HepG2 (cell line): Measurements from ENCODE around the gene WNT6. TPM values are rescaled to one million over a fixed set of nuclear protein-coding genes. Genes with fewer than 3 reads are reported as not detected.
A peak's percentile ranks its signal among the peaks of the same experiment; 100 is the strongest.

Experiments used
- DMTF1 ChIP-seq: sonication (generic); formaldehyde crosslinking; IDR thresholded peaks from 2 replicates; pipeline ENCODE4 v1.4.0; 2020; ENCODE audit warnings: mild to moderate bottlenecking, missing genetic modification reagents
- ELK4 ChIP-seq: sonication (generic); formaldehyde crosslinking; IDR thresholded peaks from 2 replicates; pipeline ENCODE4 v1.9.0; 2021; ENCODE audit warnings: missing genetic modification reagents, borderline replicate concordance
- ERF ChIP-seq: IDR thresholded peaks from 2 replicates; pipeline ENCODE4 v1.6.1; 2018; ENCODE audit warnings: missing biosample characterization, missing genetic modification reagents
- FOXC1 ChIP-seq: sonication (generic); formaldehyde crosslinking; IDR thresholded peaks from 2 replicates; pipeline ENCODE4 v1.8.0; 2022; ENCODE audit warnings: mild to moderate bottlenecking, missing genetic modification reagents, borderline replicate concordance
- IKZF1 ChIP-seq: fragments of 450-650 bp; IDR thresholded peaks from 2 replicates; pipeline ENCODE4 v1.7.1; 2016
- MIER3 ChIP-seq: IDR thresholded peaks from 2 replicates; pipeline ENCODE4 v1.6.1; 2016; ENCODE audit warnings: missing compliant biosample characterization, borderline replicate concordance
- MTA1 ChIP-seq: sonication (generic); formaldehyde crosslinking; IDR thresholded peaks from 2 replicates; pipeline ENCODE4 v1.4.0; 2020; ENCODE audit warnings: missing genetic modification reagents, mild to moderate bottlenecking, borderline replicate concordance
- MZF1 ChIP-seq: sonication (generic); formaldehyde crosslinking; IDR thresholded peaks from 2 replicates; pipeline ENCODE4 v1.8.1; 2023; ENCODE audit warnings: mild to moderate bottlenecking, missing genetic modification reagents, borderline replicate concordance
- NFKB2 ChIP-seq: sonication (generic); formaldehyde crosslinking; IDR thresholded peaks from 2 replicates; pipeline ENCODE4 v1.4.0; 2020; ENCODE audit warnings: missing genetic modification reagents, borderline replicate concordance
- NR2F6 ChIP-seq, 2 experiments: IDR thresholded peaks; 2 replicates each; pipeline ENCODE4 v1.6.1; 2016; ENCODE audit warnings: antibody characterized with exemption in 1 of 2, mild to moderate bottlenecking in 1 of 2
- ONECUT2 ChIP-seq: sonication (generic); formaldehyde crosslinking; IDR thresholded peaks from 2 replicates; pipeline ENCODE4 v1.4.0; 2020; ENCODE audit warnings: missing genetic modification reagents
- PREB ChIP-seq: sonication (generic); formaldehyde crosslinking; IDR thresholded peaks from 2 replicates; pipeline ENCODE4 v1.4.0; 2020; ENCODE audit warnings: missing genetic modification reagents
- RARG ChIP-seq: sonication (generic); formaldehyde crosslinking; IDR thresholded peaks from 2 replicates; pipeline ENCODE4 v1.4.0; 2020; ENCODE audit warnings: low read depth, mild to moderate bottlenecking, missing genetic modification reagents
- RFX5 ChIP-seq: IDR thresholded peaks from 2 replicates; pipeline ENCODE4 v1.6.1; 2011; ENCODE audit warnings: low read depth, low read length, improper control_type of control experiment
- RORA ChIP-seq: sonication (generic); formaldehyde crosslinking; IDR thresholded peaks from 2 replicates; pipeline ENCODE4 v1.5.0; 2020; ENCODE audit warnings: mild to moderate bottlenecking, missing genetic modification reagents, moderate library complexity
- SP1 ChIP-seq, 2 experiments: fragments of 450-650 bp in 1 of 2; sonication (generic) in 1 of 2; formaldehyde crosslinking in 1 of 2; IDR thresholded peaks; 2 replicates each; pipeline versions ENCODE4 v1.4.0 to v1.6.1; 2016 to 2020; ENCODE audit warnings: missing genetic modification reagents in 1 of 2
- SPEN ChIP-seq: sonication (generic); formaldehyde crosslinking; IDR thresholded peaks from 2 replicates; pipeline ENCODE4 v1.5.1; 2020; ENCODE audit warnings: low read depth, mild to moderate bottlenecking, missing genetic modification reagents
- SRF ChIP-seq: IDR thresholded peaks from 2 replicates; pipeline ENCODE4 v1.6.1; 2011; ENCODE audit warnings: mild to moderate bottlenecking, low read depth, low read length, moderate library complexity
- TSC22D2 ChIP-seq: sonication (generic); formaldehyde crosslinking; IDR thresholded peaks from 2 replicates; pipeline ENCODE4 v1.5.1; 2020; ENCODE audit warnings: missing genetic modification reagents, mild to moderate bottlenecking, borderline replicate concordance
- ZFP62 ChIP-seq: sonication (generic); formaldehyde crosslinking; IDR thresholded peaks from 2 replicates; pipeline ENCODE4 v1.4.0; 2020; ENCODE audit warnings: missing genetic modification reagents
- ZFP90 ChIP-seq: sonication (generic); formaldehyde crosslinking; IDR thresholded peaks from 2 replicates; pipeline ENCODE4 v1.8.0; 2022; ENCODE audit warnings: missing genetic modification reagents, mild to moderate bottlenecking, inconsistent platforms, borderline replicate concordance
- ZNF232 ChIP-seq: sonication (generic); formaldehyde crosslinking; IDR thresholded peaks from 2 replicates; pipeline ENCODE4 v1.4.0; 2020; ENCODE audit warnings: missing genetic modification reagents, borderline replicate concordance
- ZNF235 ChIP-seq: sonication (generic); formaldehyde crosslinking; IDR thresholded peaks from 2 replicates; pipeline ENCODE4 v1.8.1; 2023; ENCODE audit warnings: mild to moderate bottlenecking, missing genetic modification reagents, borderline replicate concordance
- ZNF292 ChIP-seq: sonication (generic); formaldehyde crosslinking; IDR thresholded peaks from 2 replicates; pipeline ENCODE4 v1.8.1; 2022; ENCODE audit warnings: mild to moderate bottlenecking, low read depth, missing genetic modification reagents, borderline replicate concordance
- ZNF501 ChIP-seq: sonication (generic); formaldehyde crosslinking; IDR thresholded peaks from 2 replicates; pipeline ENCODE4 v1.5.1; 2020; ENCODE audit warnings: mild to moderate bottlenecking, moderate library complexity, missing genetic modification reagents
- ZZZ3 ChIP-seq: sonication (generic); formaldehyde crosslinking; IDR thresholded peaks from 2 replicates; pipeline ENCODE4 v1.4.0; 2020; ENCODE audit warnings: missing genetic modification reagents, mild to moderate bottlenecking, borderline replicate concordance
- polyA plus RNA-seq, 8 experiments: library from polyadenylated mRNA; depleted of rRNA in 3 of 8; stranded (reverse) in 7 of 8; unstranded in 1 of 8; fragments of >200 nt; fragmentation: Illumina TruSeq in 4 of 8; extraction: Trizol in 4 of 8; gene quantifications; 2 replicates each; pipeline versions ENCODE4 v1.2.1 to v1.2.3, GENCODE V29; 2011 to 2016; ENCODE audit warnings: low read depth in 4 of 8, missing spikeins in 1 of 8, mixed read lengths in 1 of 8; ENCODE audit not compliant: insufficient read depth in 1 of 8
- total RNA-seq, 5 experiments: library from RNA; depleted of rRNA; stranded (reverse); fragments of >200 nt; fragmentation: Illumina TruSeq; extraction: Trizol; gene quantifications; 2 replicates each; pipeline ENCODE4 v1.2.3, GENCODE V29; 2016; ENCODE audit warnings: low read depth in 1 of 5

WNT6 gene
- total and polyA plus RNA-seq, 2 of the 13 experiments (the other 11 are each of a cell fraction or from before 2014, with no cell fraction given) = 0.20 TPM; not detected in 1

GRCh38 chr2:218898109-218898878 lies 38.7 kb downstream of the WNT6 start (continued):
- TF ChIP-seq MTA1 (peak; percentile 73; the same call in 1 of the 2 replicates), ONECUT2 (CRISPR knock-in tag) (no peak), MZF1 (CRISPR knock-in tag) (no peak), NR2F6 (IDR thresholded peaks at IDR 0.05) (no peak), NR2F6 (CRISPR knock-in tag; IDR thresholded peaks at IDR 0.05) (no peak), ZNF235 (CRISPR knock-in tag) (peak; percentile 76; the same call in 1 of the 2 replicates), SP1 (IDR thresholded peaks at IDR 0.05) (no peak), SP1 (CRISPR knock-in tag; IDR thresholded peaks at IDR 0.05) (peak; percentile 71), PREB (CRISPR knock-in tag) (no peak), SPEN (CRISPR knock-in tag) (no peak), ELK4 (CRISPR knock-in tag) (no peak), RFX5 (no peak), TSC22D2 (CRISPR knock-in tag) (peak; percentile 79; the same call in 1 of the 2 replicates), RORA (CRISPR knock-in tag) (no peak), ZNF232 (CRISPR knock-in tag) (no peak), ZFP62 (CRISPR knock-in tag) (no peak), ZNF292 (no peak), ZNF501 (CRISPR knock-in tag) (peak; percentile 88), ZFP90 (CRISPR knock-in tag) (peak; percentile 62; the same call in 1 of the 2 replicates), ERF (CRISPR knock-in tag) (peak; percentile 73; the same call in 1 of the 2 replicates), NFKB2 (CRISPR knock-in tag) (peak; percentile 95; the same call in 1 of the 2 replicates), FOXC1 (CRISPR knock-in tag) (peak; percentile 76), RARG (CRISPR knock-in tag) (no peak), SRF (no peak), MIER3 (CRISPR knock-in tag) (0 out of 2 replicates have a peak, but pooled peaks have one; percentile 31), ZZZ3 (peak; percentile 81; the same call in 1 of the 2 replicates), DMTF1 (no peak), IKZF1 (no peak)
